Middle frontal gyrus (tissue), 1 donor: ENCODE results near the gene FOXD4L1.
"Not testable (repeated sequence)": the region's sequence is repeated elsewhere in the genome, so short reads cannot be mapped to it uniquely, and the experiment has no call there.

Source experiments
- DNase-seq: peaks from one replicate; pipeline ENCODE4 v3.0.0-alpha.2; 2015; ENCODE audit warnings: low spot score; ENCODE audit errors: extremely low spot score

The FOXD4L1 gene

DNA sequence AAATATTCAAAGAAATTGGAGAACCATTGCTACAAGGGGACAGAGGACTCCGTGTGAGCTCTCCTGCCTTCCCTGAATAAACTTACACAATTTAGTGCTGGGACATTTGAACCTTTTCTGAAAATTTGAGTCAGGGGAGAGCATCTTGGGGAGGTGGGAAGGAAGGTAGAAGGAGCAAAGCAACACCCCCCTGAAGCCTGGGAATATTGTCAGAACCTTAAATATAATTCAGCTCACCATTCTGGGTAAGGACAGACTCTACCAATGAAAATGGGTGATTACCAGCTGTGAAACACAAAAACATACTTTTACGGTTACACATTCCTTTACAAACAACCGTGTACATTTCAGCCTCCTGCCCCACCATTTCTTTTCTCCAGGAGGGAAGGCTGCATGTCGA, at the start of gene FOXD4L1:
Gene FOXD4L1, plus strand, starts transcription at position 301 of the 400 bp plus-strand sequence. CDS start 592 bp downstream, outside the sequence.
- DNase-seq, result not testable (repeated sequence)

DNA sequence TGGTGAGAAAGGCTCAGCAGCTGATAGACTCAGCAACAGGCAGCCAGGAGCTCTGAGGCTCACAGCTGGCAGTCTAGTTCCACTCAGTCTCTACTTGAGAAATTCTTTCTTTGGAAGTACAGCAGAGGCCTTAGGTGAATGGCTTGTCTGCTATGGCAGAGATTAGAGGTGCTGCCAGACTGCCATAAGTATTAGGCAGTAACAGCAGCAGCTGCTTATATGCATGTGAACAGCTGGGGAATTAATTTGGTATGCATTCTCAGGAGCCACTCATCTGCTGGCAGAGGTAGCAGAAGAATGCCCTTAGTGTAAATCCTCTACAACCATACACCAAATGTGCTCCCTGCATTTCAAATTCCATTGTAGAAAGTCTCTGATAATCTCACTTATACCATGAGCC, 32.7 kb upstream of the FOXD4L1 start:
- not testable (repeated sequence) for DNase-seq

DNA sequence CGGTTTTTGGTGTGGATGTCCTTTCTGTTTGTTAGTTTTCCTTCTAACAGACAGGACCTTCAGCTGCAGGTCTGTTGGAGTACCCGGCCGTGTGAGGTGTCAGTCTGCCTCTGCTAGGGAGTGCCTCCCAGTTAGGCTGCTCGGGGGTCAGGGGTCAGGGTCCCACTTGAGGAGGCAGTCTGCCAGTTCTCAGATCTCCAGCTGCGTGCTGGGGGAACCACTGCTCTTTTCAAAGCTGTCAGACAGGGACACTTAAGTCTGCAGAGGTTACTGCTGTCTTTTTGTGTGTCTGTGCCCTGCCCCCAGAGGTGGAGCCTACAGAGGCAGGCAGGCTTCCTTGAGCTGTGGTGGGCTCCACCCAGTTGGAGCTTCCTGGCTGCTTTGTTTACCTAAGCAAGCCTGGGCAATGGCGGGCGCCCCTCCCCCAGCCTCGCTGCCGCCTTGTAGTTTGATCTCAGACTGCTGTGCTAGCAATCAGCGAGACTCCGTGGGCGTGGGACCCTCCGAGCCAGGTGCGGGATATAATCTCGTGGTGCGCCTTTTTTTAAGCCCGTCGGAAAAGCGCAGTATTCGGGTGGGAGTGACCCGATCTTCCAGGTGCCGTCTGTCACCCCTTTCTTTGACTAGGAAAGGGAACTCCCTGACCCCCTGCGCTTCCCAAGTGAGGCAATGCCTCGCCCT, 21.6 kb upstream of the FOXD4L1 start:
- not testable (repeated sequence) for DNase-seq

DNA sequence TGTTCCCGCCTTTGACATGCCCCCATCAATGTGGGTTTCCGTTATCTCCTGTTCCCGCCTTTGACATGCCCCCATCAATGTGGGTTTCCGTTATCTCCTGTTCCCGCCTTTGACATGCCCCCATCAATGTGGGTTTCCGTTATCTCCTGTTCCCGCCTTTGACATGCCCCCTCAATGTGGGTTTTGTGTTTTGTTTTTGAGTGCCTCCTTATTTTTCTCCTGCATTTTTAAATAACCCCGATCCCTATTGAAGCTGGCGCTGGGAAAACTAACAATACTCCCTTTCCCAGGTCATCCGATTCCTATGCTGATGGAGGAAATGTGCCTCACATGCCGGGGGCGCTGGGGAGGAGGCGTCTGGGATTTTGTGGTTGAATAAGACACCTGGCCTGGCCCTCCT, 1.9 kb upstream of the FOXD4L1 start:
- DNase-seq, result not testable (repeated sequence)

DNA sequence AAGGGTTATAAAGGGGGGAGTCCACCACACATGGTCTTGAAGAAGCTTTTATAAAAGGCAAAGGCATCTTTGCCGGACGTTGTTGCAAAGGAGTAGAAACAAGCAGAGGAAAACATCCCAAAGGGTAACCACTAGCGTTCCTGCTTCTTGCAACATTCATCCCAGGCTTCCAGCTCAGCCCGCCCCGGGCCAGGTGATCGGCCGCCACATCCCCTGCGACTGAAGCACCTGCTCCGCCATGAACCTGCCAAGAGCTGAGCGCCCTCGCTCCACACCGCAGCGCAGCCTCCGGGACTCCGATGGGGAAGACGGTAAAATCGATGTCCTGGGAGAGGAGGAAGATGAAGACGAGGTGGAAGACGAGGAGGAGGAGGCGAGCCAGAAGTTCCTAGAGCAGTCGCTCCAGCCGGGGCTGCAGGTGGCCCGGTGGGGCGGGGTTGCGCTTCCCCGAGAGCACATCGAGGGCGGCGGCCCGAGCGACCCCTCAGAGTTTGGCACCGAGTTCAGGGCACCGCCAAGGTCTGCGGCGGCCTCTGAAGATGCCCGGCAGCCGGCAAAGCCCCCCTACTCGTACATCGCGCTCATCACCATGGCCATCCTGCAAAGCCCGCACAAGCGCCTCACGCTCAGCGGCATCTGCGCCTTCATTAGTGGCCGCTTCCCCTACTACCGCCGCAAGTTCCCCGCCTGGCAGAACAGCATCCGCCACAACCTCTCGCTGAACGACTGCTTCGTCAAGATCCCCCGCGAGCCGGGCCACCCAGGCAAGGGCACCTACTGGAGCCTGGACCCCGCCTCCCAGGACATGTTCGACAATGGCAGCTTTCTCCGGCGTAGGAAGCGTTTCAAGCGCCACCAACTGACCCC, 787 bp downstream of the FOXD4L1 start:
- not testable (repeated sequence) for DNase-seq

DNA sequence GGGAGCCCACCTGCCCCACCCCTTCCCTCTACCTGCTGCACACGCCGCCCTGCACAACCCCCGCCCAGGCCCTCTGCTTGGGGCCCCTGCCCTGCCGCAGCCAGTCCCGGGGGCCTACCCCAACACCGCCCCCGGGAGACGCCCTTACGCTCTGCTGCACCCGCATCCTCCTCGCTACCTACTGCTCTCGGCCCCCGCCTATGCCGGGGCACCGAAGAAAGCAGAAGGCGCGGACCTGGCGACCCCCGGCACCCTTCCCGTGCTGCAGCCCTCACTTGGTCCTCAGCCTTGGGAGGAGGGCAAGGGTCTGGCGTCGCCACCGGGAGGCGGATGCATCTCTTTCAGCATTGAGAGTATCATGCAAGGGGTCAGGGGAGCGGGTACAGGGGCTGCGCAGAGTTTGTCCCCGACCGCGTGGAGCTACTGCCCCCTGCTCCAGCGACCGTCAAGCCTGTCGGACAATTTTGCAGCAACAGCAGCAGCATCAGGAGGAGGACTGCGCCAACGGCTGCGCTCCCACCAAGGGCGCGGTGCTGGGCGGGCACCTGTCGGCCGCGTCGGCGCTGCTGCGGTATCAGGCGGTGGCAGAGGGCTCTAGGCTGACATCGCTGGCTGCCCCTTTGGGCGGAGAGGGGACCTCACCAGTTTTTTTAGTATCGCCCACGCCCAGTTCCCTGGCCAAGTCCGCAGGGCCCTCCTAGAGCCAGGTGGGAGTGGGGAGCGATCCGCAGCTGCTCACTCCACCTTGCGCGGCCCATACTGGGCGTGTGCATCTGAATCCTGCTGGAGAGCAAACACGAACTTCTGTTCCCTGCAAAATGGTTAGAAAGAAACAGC, 1.6 kb downstream of the FOXD4L1 start:
- not testable (repeated sequence) for DNase-seq

DNA sequence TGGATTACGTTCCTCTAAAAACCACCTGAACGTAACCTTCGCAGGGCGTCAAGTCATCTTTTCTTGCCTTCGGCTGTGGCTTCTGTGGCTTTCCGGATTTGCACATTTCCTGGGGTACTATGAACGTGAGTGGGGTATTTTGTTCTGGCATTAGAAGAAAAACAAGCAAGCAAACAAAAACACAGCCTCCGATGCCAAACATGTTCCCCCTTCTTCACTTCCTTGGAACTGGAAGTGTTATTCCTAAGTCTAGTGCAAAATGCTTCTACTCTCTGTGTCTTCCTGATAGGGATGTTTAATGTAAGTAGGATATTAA, 2.2 kb downstream of the FOXD4L1 start:
- DNase-seq, result not testable (repeated sequence)

DNA sequence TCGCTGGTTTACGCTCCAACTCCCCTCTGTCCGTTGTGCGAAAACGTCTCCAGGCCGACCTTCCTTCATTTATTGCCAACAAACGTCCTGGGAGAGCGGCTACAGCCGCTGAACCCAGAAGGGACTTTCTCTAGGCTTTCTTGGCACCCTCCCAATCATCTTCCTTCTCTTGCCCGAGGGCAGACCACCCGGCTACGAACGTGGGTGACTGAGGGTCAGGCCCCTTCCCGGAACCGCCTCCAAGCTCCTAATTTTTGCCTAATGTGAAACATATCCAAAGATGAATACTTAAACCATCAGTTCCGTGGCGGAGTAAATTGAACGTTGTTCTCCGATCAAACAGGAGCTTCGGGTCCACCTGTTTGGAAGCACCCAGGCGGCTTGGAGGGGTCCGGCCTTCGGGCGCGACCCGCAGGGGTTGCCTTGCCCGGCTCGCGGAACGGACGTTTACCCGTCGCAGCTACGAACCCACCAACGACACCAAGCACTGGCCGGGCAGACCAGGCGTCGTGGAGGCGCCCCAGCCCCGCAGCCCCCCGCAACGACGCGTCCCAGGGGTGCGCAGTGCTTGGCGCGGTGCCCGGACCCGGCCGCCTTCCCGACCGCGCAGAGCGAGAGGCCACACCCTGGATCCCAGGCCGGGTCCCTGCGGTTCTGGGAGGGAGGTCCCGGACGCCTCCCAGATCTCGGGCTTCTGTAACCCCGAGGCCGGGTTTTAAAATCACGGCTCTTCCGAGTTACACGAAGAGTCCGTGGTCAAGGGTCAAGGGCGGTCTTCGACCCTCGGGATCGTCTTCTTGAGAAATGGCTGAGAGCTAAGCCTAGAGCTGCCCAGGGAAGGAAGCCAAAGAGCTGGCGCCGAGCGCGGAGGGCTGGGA, 4.0 kb downstream of the FOXD4L1 start:
- not testable (repeated sequence) for DNase-seq

DNA sequence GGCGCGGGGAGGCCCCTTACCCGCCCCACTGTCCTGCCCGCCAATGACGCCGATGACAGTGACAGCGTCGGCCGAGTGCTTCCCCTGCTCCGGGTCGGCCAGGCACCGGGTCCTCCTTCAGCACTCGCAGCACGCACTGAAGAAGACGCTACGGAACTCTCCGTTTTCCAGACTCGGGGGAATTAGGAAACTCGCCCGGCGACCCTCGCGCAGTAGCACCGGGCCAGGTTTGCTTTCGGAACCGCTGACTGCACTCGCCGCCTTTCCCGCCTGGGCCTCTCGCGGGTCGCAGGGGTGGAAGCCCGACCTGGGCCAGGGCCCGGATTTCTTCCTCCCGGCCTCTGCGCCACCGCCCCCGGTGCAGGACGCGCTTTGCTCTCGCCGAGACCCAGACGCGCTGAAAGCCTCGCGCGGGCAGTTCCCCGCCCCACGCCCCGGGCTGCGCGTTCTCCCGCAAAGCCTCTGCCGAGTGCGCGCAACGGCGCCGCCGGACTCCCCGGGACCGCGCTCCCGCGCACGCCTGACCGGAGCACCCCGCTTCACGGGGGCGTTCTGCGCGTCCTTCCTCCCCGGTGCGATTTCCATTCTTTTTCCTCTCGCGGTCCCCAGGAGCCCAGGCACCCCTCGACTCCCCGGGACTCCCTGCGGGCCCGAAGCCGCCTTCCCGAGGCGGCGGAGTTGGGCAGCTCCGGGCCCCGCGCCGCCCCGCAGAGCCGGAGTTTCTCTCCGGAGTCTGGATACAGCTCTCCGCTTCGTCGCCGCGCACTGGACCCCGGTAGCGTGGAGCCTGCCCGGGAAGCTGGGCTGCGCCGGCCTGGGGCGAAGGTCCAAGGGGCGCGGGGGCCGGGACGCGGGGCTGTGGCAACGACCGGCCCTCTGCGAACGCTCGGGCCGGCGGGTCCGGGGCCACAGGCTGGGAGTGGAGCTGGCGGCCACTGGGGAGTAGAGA, 4.9 kb downstream of the FOXD4L1 start:
- DNase-seq, result not testable (repeated sequence)

DNA sequence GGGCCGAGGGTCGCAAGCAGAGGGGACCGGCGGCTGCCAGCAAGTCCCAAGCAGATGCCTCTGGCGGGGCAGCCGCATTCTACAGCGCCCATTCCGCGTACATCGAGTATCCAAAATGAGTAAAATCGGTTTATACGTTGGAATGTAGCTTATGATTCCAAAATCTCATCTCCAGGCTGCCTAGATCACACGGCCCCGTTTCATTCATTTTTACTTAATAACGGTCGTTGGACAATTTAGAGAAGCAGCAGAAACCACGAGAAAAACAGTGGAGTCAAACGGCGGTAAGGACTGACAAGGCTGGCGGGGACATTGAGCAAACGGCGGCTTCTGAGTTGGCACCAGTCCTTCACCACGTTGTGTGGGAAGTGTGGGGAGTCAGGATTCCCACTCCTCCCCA, 5.6 kb downstream of the FOXD4L1 start:
- not testable (repeated sequence) for DNase-seq

DNA sequence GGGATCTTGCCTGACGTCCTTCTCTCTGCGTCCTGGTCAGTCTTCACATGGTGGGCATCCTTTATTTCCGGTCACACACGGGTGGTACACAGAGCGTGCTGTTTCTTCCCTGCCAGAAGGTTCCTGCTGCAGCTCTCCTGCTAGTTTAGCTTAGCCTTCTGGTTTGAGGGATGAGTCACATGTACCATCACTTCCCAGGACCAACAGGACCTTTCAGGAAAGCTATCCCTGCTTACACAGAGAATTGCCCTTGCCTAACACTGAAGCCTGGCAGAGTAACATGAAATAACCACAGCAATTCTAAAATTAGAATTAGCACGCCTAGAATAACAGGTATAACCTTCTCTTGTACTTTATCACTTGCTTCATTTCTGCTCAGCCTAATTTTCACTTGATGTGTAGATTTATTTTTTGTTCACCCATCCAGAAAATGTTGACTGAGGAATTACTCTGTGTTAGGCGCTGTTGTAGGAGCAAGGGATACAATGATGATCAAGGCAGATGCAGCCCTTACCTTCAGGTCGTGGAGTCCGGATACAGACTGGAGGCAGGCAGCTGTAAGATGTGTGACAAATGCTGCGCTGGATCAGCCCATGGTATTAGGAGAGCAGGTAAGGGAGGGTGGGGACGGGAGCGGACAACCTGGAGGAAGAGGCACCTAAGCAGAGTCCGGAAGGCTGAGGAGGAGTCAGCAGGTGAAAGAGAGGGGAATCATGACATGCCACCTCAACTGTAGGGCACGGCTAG, 9.1 kb downstream of the FOXD4L1 start:
- DNase-seq, result not testable (repeated sequence)

DNA sequence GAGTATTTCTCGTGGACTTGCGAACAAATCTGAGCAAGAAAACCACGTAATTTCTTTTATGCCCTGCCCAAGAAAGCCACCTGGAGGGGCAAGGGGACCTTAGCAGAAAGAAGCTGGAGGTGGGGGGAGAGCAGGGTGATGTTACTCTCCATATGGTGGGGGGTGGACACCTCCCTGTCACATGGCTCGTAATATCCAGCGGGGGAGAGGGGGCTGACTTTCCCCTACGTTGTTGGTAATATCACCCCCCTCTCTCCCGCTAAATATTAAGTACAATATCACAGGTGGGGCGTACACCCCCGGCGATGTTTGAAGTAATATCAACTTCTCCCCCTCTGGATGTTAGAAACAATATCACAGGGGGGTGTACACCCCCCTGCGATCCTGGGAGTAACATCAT, 9.7 kb downstream of the FOXD4L1 start:
- DNase-seq, result not testable (repeated sequence)

DNA sequence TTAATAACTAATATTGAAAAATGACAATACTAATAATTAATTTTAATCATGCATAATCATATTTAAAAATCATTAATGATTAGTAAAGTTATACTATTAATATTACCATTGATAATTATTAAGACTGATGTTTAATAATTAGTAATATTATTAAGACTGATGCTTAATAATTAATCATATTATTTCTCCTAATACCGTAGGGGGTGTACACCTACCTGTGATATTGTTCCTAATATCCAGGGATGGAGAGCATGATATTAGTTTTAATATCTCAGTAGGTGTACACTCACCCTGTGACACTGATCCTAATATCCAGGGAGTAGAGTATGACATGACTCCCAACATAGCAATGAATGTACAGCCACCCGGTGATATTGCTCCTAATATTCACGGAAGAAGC, 12.4 kb downstream of the FOXD4L1 start:
- not testable (repeated sequence) for DNase-seq

DNA sequence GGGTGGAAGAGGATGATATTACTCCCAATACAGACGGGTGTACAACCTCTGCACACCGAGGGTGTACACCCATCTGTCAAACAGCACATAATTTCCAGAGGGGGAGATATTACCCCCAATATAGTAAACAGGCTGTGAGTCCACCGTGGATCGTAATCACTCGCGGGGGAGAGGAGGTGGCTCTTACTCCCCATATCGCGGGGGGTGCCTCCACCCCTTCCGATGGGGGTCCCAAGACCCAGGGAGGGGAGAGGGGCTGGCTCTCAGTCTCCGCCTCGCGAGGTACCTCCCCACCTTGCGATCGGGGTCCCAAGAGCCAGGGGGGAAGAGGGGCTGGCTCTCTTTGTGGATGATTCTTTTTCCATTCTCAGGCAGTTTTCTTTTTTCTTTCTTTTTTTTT, 13.4 kb downstream of the FOXD4L1 start:
- DNase-seq, result not testable (repeated sequence)

DNA sequence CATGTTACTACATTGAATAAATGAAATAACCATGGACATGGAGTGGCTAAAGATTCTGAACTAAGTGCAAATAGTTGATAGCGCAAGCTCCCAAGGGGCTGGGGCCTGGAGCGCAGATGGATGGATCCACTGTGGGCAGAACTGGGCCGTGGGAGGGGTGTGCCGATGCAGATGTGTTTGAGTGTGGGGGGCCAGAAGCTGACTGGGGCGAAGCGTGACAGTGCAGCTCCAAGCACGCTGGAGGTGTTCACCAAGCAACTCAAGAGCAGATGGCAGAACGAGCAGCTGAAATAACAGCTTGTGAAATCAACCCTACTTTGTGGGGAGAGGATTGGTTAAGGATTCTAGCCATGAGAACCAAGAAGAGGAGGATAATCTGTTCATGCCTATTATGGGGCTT, 17.0 kb downstream of the FOXD4L1 start:
- not testable (repeated sequence) for DNase-seq

DNA sequence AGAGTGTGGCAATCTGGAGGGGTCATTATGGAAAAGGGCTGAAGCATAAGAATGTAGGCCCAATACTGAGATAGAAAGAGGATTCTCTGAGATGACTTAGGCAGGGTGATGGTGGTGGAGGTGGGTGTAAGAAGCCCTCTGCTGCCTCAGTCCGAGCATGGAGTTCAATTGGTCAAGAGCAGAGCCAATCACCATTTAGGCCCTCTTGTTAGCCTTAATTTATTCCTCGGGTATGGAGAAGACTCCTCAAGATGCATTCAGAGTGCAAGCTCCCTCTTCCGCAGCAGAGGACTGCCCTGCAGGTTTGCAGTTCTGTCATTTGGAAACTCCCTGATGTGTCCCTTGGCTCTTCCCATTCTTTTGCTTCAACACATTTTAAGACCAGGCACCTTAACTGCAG, 17.5 kb downstream of the FOXD4L1 start:
- not testable (repeated sequence) for DNase-seq

DNA sequence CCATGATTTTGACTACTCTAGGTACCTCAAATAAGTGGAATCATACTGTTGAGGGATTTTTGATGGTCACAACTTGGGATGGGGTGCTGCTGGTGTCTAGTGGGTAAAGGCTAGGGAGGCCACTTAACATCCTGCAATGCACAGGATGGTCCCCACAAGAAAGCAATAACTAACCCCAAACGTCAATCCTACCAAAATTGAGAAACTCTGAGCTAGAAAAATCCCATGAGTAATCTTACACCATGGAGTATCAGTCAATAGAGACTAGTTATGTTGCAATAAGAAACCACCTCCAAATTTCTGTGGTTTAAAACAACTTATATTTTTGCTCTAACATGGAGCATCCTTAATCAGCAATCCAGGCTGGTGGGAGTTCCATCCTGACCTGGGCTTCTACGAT, 18.6 kb downstream of the FOXD4L1 start:
- not testable (repeated sequence) for DNase-seq

DNA sequence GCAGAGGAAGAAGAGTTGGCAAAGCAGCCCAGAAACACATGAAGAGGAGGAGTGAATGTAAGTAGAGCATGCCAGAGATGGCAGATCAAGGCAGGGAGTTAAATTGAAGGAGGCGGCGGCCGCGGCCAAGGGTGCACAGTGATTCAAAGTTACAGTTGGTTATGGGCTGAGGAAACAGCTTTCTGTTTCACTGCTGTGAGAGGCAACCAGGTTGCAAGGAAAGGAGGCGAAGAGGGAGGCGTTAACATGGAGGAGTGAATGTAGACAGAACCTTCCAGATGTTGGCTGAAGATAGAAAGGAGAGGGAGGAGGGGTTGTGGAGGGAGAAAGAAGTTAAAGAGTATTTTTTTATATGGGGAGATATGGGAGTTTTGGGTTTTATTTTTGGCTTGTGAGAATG, 22.4 kb downstream of the FOXD4L1 start:
- not testable (repeated sequence) for DNase-seq

DNA sequence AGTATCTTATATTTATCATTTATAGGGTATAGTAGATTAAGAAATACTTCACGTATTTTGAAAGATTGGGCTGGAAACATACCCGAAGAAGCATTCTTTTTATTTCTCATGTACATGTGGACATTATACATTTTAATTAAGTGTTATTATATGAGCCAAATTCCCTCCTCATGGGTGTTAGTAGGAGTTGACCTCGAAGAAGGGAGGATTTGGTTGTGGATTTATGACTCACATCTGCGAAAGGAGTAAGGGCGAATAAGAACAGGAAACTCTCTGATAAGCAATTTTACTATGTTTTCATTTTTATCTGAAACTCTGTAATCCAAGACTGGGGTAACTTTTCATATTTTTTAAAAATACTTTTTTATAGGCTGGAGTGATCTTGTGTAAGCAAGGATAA, 23.0 kb downstream of the FOXD4L1 start:
- not testable (repeated sequence) for DNase-seq
